Activated CD4-positive, alpha-beta T cell treated with anti-CD3 and anti-CD28 coated beads for 48 hours (primary cell): ENCODE results near the gene MN1.
A peak's percentile ranks its signal among the peaks of the same experiment; 100 is the strongest.

Experiments used
- DNase-seq: peaks from one replicate; pipeline ENCODE4 v3.0.0-alpha.2; 2020

MN1 gene

GRCh38 chr22:27801616-27802345 lies at the start of gene MN1:
MN1 (minus strand) TSS chr22:27801756; CDS start chr22:27800543, 1,213 bp downstream.
- peak; percentile 40 for DNase-seq

DNA sequence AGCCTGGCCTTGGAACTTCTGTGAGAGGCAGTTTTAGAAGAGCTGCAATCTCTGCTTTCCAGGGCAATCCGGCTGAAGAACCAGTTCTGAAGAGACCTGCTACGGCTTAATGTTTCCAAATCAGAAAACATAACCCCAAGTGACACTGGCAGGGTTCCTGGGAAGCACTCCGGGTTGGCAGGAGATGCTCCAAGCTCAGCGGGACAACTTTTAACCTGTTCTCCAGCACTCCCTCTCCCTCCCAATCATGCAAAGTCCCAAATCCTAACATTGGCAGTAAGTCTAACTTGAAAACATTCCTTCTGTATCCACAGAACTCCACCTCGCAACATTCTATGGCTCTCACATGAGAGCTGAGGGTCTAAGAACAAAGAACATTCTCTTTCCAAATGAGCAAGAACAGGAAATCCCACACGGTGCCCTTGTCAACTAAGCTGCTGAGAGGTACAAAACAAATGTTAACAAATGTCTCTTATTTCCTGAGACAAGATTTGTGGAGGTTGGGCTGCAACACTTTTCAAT lies 48.5 kb upstream of the MN1 start:
- DNase-seq = no peak

- DNase-seq = no peak
These were observed 46.4 kb upstream of the MN1 start for GRCh38 chr22:27848005-27848404.

DNA sequence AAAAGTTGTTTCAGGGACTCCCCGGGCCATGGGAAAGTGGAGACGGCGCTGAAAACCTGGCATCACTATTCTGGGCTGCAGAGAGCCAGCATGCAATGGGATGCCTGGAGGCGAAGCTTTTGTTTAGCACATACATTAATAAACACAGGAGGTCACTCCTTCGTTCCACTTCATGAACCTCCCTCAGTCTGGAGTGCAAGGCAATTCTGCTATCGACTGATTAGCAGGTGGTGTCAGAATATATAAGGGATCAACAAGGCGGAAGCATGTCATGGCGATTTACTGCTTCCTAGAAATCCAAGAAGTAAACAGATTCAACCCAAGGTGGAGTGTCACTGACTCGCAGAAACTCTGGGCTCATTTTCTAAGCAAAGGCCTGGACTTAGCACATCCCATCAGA lies 45.4 kb upstream of the MN1 start:
- no peak for DNase-seq

GRCh38 chr22:27846248-27846757 lies 44.7 kb upstream of the MN1 start:
- DNase-seq = no peak

DNA sequence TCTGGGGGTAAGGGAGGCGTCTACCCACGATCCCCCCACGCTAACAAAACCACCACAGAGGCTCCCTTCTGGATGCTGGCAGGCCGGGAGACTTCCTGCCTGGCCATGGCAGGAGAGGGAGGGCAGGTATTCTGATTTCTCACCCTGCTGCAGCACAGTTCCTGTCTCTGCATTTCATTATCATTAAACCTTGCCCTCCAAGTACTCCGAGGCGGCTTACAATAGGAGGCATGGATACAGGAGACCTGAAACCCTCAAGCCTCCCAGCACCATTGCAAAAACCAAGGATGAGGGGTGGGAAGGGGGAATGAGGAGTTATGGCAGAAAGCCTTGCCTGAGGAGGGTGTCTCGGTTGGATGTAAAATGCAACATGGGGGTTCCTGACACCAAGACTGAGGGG lies 44.1 kb upstream of the MN1 start:
- DNase-seq = no peak

DNA sequence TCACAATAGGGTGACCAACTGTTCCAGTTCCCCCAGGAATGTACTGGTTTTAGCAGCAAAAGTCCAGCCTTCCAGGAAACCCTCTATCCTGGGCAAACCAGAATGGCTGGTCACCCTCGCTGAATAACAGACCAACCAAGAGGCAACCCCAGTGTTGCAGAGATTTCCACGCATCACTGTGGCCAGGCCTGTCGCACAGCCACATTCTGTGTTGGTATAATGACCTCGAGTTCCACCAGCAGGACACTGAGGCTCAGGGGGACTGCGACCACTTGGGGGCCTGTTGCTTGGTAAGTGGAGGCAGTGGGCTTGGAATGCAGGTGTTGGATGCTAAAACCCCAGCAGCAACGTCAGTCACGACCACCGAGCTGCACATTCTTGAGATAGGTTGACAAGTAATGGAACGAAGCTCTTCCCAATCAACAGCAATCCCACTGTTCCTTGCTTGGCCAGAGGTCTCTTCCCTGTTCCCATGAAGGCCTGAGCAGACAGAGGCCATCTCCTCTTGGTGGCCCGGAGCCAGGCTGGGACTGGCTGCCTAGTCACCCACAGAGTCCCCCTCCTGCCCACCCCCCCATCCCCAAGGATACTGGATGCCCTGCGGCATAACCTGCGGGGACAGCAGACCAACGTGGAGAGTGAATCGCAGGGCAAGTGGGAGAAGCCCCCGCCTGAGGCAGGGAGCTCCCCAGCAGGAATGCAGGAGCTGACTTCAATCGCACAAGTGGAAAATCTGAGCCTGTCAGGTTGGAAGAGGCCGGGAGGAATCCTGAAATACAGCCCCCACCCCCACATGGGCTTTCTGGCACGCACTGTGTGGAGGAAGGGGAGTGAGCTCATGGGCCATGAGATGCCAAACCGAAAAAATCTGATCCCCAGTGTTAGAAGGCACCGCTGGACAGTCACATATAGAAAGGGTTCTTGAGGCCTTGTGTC lies 43.4 kb upstream of the MN1 start:
- no peak for DNase-seq

GRCh38 chr22:27844256-27844655 lies 42.7 kb upstream of the MN1 start:
- DNase-seq = no peak

- DNase-seq = no peak
These were observed 41.9 kb upstream of the MN1 start for GRCh38 chr22:27843441-27843840.

DNA sequence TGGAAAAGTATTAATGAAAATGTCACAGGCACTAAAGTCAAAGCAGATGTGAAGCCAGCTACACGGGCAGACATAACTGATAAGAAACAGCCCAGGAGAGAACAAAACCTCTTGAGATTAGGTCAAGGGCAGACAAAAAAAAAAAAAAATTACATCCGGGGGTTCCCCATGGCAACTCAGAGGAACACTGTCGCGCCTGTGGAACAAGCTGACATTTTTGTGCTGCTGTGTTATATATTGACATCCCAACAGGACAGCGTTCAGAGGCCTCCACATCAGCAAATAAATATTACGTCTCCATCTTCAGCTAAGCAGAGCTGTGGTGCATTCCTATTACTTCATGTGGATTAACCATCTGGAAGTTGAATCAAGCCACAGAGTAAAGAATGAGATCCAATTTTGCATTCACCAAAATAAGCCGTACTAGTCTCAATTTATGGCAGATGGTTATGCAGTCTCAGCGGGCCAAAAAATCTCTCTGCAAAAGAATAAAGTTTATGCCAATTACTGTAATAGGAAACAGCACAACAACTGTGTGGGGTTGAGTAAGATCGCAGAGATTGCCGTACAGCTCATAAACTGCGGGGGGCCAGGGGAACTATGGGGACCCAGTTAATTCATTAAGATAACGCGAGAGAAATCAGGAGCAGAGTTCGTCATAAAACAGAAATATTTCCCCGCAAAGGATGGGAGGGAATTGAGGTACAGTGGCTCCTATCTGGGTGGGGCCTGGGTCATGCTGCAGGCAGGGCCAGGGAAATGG lies 41.3 kb upstream of the MN1 start:
- no peak for DNase-seq

DNA sequence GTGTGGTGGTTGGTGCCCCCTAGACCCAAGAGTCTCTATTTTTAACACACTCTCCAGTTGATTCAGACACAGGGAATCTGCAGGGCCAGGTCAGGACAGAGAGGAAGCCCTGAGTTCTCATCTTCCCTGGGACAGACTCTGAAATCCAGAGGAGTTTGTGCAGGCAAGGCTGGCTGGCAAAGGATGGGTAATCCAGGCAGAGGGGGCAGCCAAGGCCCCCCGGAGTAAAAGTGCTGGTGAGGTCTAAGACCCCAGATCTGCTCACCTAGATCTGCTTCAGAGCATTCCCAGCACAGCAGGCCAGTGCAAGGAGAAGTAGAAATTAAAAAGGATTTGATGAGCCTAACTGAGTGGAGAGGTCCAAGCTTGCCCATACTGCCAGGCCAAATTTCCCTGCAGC lies 40.6 kb upstream of the MN1 start:
- no peak for DNase-seq

- no peak for DNase-seq
These were observed 38.9 kb upstream of the MN1 start for GRCh38 chr22:27840436-27840835.

DNA sequence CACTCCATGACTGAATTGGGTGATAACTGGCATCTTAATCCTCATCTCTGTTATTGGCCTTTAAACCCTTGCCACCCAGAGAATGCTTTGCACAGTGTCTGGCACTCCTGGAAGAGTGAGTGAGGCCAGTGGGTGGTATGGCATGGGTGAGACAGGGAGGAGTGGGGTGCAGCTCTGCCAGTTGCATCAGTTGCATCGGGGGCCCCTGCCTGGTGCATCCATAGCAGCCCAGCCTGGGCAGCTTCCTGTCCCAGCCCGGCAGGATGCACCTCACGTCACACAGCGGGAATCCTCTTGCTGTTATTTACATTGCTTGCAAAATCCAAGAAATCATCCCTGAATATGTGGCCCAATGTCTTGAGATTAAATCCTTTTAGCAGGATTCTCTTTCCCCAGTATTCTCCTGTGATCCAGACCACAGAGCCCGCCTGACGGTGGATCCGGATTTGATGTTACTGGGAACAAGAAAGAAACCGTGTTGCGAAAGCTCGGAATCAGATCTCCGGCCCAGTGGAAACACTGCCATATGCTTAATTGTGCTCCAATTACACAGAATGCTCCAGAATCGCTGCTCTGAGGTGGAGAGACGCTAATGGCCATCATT lies 37.6 kb upstream of the MN1 start:
- DNase-seq = no peak

GRCh38 chr22:27836181-27836580 lies 34.6 kb upstream of the MN1 start:
- no peak for DNase-seq

DNA sequence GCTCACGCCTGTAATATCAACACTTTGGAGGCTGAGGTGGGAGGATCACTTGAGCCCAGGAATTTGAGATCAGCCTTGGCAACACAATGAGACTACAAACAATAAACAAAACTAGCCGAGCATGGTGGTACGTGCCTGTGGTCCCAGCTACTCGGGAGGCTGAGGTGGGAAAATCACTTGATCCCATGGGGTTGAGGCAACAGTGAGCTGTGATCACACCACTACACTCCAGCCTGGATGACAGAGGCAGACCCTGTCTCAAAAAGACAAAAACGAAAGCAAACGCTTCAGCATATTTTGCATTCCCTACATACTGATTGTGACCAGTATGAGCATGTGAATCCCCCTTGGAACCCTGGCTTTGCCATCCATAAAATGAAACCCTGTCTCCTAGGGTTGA lies 33.9 kb upstream of the MN1 start:
- DNase-seq = no peak

DNA sequence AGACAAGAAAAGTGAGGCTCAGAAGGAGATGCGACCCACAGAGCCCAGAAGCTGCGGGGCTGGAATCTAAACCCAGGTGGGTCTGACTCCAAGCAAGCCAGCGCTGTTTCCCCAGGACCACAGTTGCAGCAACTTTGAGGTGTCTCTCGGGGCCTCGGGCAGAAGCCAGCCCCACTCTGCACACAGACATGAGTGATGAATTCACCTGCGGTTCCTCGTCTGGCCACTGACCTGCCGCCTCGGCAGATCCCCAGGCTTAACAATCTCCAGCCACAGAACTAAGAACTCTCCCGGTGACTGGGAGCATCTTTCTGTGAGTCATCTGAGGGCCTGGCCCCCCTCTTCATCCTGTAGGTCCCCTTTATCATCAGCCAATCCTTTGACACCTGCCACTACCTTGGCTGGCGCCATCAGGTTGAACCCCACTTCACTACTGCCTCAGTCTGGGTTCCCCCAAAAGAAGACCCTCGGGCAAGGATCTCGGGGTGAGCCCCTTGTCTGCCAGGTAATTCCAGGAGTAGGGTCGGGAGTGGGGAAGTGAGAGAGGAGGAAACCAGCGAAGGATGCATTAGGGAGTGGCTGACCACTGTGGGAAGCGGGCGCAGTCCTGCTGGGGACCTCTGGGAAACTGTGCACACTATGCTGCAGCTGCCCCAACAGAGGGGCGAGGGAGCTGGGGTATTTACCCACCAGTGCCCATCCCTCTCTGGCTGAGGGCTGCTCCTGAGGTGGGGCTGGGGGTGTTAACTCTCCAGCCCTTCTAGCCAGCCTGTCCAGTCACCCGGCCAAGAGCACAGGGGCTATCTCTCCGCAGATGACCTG lies 33.0 kb upstream of the MN1 start:
- no peak for DNase-seq

- DNase-seq = no peak
These were observed 32.2 kb upstream of the MN1 start for GRCh38 chr22:27833803-27834202.

GRCh38 chr22:27832606-27833005 lies 31.1 kb upstream of the MN1 start:
- no peak for DNase-seq

DNA sequence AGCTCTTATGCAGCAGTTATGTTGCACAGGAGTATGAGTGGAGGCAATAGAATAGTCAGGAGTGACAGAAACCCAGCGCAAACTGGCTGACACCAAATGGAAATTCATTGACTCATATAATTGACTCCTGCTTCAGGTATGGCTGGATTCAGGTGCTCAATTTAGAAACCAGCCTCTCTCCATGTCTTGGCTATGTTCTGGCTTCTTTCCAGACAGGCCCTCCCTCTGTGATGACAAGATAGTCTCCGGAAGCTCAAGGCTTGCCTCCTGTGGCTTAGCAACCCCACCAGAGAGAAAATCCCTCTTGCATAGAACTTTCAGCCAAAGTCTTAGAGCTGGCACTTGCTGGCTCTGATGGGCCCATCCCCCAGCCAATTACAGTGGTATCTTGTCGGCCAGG lies 28.1 kb upstream of the MN1 start:
- no peak for DNase-seq

DNA sequence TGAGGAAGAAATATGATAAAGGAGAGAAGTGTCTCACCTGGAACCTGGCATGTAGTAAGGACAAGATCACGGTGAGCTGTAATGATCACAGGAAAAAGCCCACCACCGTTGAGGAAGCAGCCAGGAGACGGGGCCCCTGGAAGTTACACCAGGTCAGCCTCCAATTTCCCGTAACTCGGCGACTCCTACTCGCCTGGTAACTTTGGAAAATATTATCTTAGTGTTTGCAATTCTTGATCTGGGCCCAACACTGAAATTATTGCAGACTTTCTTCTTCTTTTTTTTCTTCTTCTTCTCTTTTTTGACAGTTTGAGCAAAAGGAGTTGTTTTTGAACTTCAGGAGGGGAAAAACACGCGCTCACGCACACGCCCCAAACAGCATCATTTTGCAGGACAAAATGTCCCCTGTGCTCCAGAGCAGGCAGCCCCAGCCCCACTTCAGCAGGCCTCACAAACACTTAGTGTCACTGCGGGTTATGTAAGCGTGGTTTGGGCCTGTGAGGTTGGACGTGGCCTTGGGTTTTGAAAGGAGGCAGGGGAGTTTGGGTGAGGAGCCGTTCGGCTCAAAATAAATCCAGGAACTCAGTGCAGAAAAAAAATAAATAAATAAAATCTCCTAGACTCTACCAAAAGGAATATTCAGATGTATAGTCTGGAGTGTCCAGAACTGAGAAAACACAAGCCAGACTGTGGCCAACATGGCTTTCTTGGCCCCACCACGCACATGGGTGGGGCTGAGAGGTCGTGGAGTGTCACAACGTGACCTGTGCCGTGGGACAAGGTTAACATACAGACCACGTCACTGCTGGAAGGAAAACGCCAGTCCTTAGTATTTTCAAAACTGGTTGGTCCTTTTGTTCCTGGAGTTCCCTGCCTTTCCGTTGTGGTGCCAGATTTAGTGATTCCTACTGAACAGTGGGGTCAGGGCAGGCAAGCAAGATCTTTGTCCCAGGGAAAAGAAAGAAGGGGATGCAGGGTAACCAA lies 26.3 kb upstream of the MN1 start:
- DNase-seq = no peak
